ENCODE measurements around the gene P2RX1. TPM values are rescaled to one million over a fixed set of nuclear protein-coding genes. Genes with fewer than 3 reads are reported as not detected.

P2RX1 gene
- polyA plus RNA-seq, 1 experiment, result 0.02 TPM

GRCh38 chr17:3927628-3928340 lies 11.5 kb upstream of the P2RX1 start:
- Histone ChIP-seq H3K4me3 (ENCODE audit: low read depth, low read length) (no peak overlapping the region), H3K27me3 (ENCODE audit: control insufficient read depth, insufficient read depth, low read length) (no peaks in the 10 kb centered on the region; the same call in 1 of the 2 replicates), H3K36me3 (ENCODE audit: control insufficient read depth, insufficient read depth, low read length) (no peaks in the 10 kb centered on the region)
- TF ChIP-seq, protein P1, sequence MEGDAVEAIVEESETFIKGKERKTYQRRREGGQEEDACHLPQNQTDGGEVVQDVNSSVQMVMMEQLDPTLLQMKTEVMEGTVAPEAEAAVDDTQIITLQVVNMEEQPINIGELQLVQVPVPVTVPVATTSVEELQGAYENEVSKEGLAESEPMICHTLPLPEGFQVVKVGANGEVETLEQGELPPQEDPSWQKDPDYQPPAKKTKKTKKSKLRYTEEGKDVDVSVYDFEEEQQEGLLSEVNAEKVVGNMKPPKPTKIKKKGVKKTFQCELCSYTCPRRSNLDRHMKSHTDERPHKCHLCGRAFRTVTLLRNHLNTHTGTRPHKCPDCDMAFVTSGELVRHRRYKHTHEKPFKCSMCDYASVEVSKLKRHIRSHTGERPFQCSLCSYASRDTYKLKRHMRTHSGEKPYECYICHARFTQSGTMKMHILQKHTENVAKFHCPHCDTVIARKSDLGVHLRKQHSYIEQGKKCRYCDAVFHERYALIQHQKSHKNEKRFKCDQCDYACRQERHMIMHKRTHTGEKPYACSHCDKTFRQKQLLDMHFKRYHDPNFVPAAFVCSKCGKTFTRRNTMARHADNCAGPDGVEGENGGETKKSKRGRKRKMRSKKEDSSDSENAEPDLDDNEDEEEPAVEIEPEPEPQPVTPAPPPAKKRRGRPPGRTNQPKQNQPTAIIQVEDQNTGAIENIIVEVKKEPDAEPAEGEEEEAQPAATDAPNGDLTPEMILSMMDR (IDR thresholded peaks at IDR 0.05; ENCODE audit: insufficient read depth, low read depth, low read length), result no peak
- DNase-seq (ENCODE audit: low read depth), result no peak
- ChIA-PET CTCF (interaction anchor here (5.9 kb wide), 1 partner anchor 14 kb away, joined by 40 read pairs; no protein-coding TSS in a partner anchor), POLR2A (no interaction called here)

GRCh38 chr17:3926860-3927627 lies 10.8 kb upstream of the P2RX1 start:
- no peak for DNase-seq (ENCODE audit: low read depth)
- Histone ChIP-seq H3K4me3 (ENCODE audit: low read depth, low read length) (no peak overlapping the region), H3K36me3 (ENCODE audit: control insufficient read depth, insufficient read depth, low read length) (no peaks in the 10 kb centered on the region), H3K27me3 (ENCODE audit: control insufficient read depth, insufficient read depth, low read length) (no peaks in the 10 kb centered on the region; the same call in 1 of the 2 replicates)
- CTCF ChIA-PET, result interaction anchor here (1.2 to 5.9 kb wide), 2 partner anchors 10 to 13 kb away, joined by 4 to 40 read pairs; no protein-coding TSS in a partner anchor
- POLR2A ChIA-PET, result no interaction called here
- TF ChIP-seq, protein P1 (IDR thresholded peaks at IDR 0.05; ENCODE audit: insufficient read depth, low read depth, low read length), result no peak

DNA sequence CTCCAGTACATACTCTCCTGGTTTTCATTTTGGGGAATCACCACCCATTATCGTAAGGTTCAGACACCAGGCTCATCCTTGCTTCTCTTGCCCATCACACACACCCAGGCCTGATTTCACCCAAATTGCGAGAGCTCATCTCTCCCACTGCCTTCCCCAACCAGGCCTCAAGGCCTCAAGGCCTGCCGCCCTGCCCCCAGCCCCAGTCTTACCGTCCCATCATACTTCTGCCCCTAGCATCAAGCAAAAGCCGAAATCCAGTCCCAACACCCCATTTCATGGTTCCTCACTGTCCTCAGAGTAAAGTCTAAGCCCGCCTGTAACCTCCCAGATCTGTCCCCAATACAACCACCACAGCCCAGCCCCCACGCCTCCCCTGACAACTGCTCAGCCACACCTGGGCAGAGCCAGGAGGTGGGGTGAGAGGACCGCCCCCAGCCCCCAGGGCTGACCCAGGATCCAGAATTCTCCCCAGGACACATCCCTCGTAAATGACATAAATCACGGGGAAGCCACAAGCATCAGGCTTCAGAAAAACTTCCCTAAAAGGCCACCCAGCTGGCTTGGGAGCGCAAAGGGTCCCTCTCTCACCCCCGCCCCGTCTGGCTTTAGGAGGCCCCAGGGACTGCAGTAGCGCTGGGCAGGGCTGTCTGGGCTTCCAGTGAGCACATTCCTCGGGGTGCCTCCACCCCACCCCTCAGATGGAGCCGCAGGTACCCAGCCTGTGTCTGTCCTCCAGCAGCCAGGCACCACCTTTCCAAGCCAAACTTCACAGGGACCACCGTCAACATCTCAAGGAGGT lies 9.6 kb upstream of the P2RX1 start:
- no peak overlapping the region for H3K4me3 ChIP-seq (ENCODE audit: low read depth, low read length)
- no peak for DNase-seq (ENCODE audit: low read depth)
- POLR2A ChIA-PET, result no interaction called here
- CTCF ChIA-PET, result interaction anchor here (1.2 to 5.9 kb wide), 2 partner anchors 9 to 12 kb away, joined by 4 to 40 read pairs; no protein-coding TSS in a partner anchor
- TF ChIP-seq, protein P1 (IDR thresholded peaks at IDR 0.05; ENCODE audit: insufficient read depth, low read depth, low read length), result no peak
- H3K36me3 ChIP-seq (ENCODE audit: control insufficient read depth, insufficient read depth, low read length), result no peaks in the 10 kb centered on the region
- no peaks in the 10 kb centered on the region; the same call in 1 of the 2 replicates for H3K27me3 ChIP-seq (ENCODE audit: control insufficient read depth, insufficient read depth, low read length)

- TF ChIP-seq, protein P1 (IDR thresholded peaks at IDR 0.05; ENCODE audit: insufficient read depth, low read depth, low read length), result no peak
- CTCF ChIA-PET, result interaction anchor here (2.5 to 5.9 kb wide), 2 partner anchors 10 to 11 kb away, joined by 6 to 40 read pairs; no protein-coding TSS in a partner anchor
- Histone ChIP-seq H3K4me3 (ENCODE audit: low read depth, low read length) (no peak overlapping the region), H3K36me3 (ENCODE audit: control insufficient read depth, insufficient read depth, low read length) (no peaks in the 10 kb centered on the region), H3K27me3 (ENCODE audit: control insufficient read depth, insufficient read depth, low read length) (no peaks in the 10 kb centered on the region; the same call in 1 of the 2 replicates)
- no peak for DNase-seq (ENCODE audit: low read depth)
- POLR2A ChIA-PET, result no interaction called here
Observed at GRCh38 chr17:3924512-3925350, 8.5 kb upstream of the P2RX1 start.

Data from BJ (cell line).